Measurements from ENCODE around the gene GLI1.

Gene GLI1

GRCh38 chr12:57461917-57462250, 2.3 kb downstream of the GLI1 start:
- DNase-seq = no peak

- peak; percentile 94 for DNase-seq
Observed at GRCh38 chr12:57462251-57462911, 2.8 kb downstream of the GLI1 start.

GRCh38 chr12:57462912-57463253, 3.3 kb downstream of the GLI1 start:
- DNase-seq = no peak

GRCh38 chr12:57464569-57464968, 5.0 kb downstream of the GLI1 start:
- DNase-seq = no peak

- DNase-seq = no peak
Observed at GRCh38 chr12:57465030-57465746, 5.6 kb downstream of the GLI1 start.

GRCh38 chr12:57465747-57466505, 6.3 kb downstream of the GLI1 start:
- no peak for DNase-seq

- no peak for DNase-seq
Observed at GRCh38 chr12:57467212-57467874, 7.8 kb downstream of the GLI1 start.

GRCh38 chr12:57467915-57468314, 8.3 kb downstream of the GLI1 start:
- DNase-seq = no peak

- no peak for DNase-seq
Observed at GRCh38 chr12:57469296-57470164, 9.9 kb downstream of the GLI1 start.

- no peak for DNase-seq
Observed at GRCh38 chr12:57470286-57470969, 10.8 kb downstream of the GLI1 start.

- no peak for DNase-seq
Observed at GRCh38 chr12:57470970-57471656, 11.5 kb downstream of the GLI1 start.

- DNase-seq = no peak
Observed at GRCh38 chr12:57471661-57472060, 12.1 kb downstream of the GLI1 start.

GRCh38 chr12:57472391-57472790, 12.8 kb downstream of the GLI1 start:
- no peak for DNase-seq

- no peak for DNase-seq
Observed at GRCh38 chr12:57473392-57473791, 13.8 kb downstream of the GLI1 start.

- no peak for DNase-seq
Observed at GRCh38 chr12:57473886-57474285, 14.3 kb downstream of the GLI1 start.

- no peak for DNase-seq
Observed at GRCh38 chr12:57474430-57474829, 14.8 kb downstream of the GLI1 start.

GRCh38 chr12:57474862-57475261, 15.3 kb downstream of the GLI1 start:
- DNase-seq = no peak

GRCh38 chr12:57475271-57476161, 15.9 kb downstream of the GLI1 start:
- no peak for DNase-seq

GRCh38 chr12:57476162-57476992, 16.8 kb downstream of the GLI1 start:
- DNase-seq = peak; percentile 87

Data from activated CD4-positive, alpha-beta T cell treated with anti-CD3 and anti-CD28 coated beads, Interleukin-2, amount 50 U/mL, for 16 hours (primary cell).